Right cardiac atrium (tissue), 5 donors: ENCODE measurements around the gene MEGF11. TPM values are rescaled to one million over a fixed set of nuclear protein-coding genes. Genes with fewer than 3 reads are reported as not detected.
A peak's percentile ranks its signal among the peaks of the same experiment; 100 is the strongest.

Source experiments
- ATAC-seq, 2 donors: fragments of 200-7000 bp; cut with Tn5 transposase; one replicate each; pipeline versions ENCODE4 v1.8.0 to v1.9.1; 2020; ENCODE audit warnings: moderate library complexity in 2 of 2, mild to moderate bottlenecking in 1 of 2
- DNase-seq, 3 donors: peaks; one replicate each; pipeline ENCODE4 v3.0.0-alpha.2; 2020
- H3K27ac ChIP-seq: one replicate; pipeline ENCODE4 v1.5.1; 2013; ENCODE audit warnings: mild to moderate bottlenecking, low read length, control low read depth, moderate library complexity
- H3K27me3 ChIP-seq: one replicate; pipeline ENCODE4 v1.6.1; 2013; ENCODE audit not compliant: control insufficient read depth, insufficient read depth
- H3K4me1 ChIP-seq: one replicate; pipeline ENCODE4 v1.6.1; 2013; ENCODE audit warnings: low read length; ENCODE audit not compliant: control insufficient read depth, insufficient read depth
- H3K4me3 ChIP-seq: one replicate; pipeline ENCODE4 v1.5.1; 2013; ENCODE audit warnings: low read length, control low read depth
- H3K9me3 ChIP-seq: one replicate; pipeline ENCODE4 v1.6.1; 2013; ENCODE audit warnings: low read length; ENCODE audit not compliant: control insufficient read depth
- WGBS: extraction: QIAGEN DNeasy Blood & Tissue Kit; methylation state at CpG from one replicate; pipeline ENCODE4 v1.1.7; 2013; 5-methylcytosine and 5-hydroxymethylcytosine counted together
- intact Hi-C, 4 donors: fragments of 100-400 bp; cut with DNase I; formaldehyde crosslinking; loops; one replicate each; pipeline versions ENCODE4 v1.11.0 to v1.14.0; 2022 to 2023
- polyA plus RNA-seq: library from polyadenylated mRNA; stranded (reverse); fragments of 200-250 nt; gene quantifications from one replicate; pipeline ENCODE4 v1.2.3, GENCODE V29; 2013
- total RNA-seq, 4 donors: library from RNA; stranded (reverse); fragmentation: NEBNext Ultra II Directional; extraction: Animal tissue kit (Norgen Biotek cat#: 25700); gene quantifications; one replicate each; pipeline ENCODE4 v1.2.1, GENCODE V29; 2021
- donor health status: healthy with polysubstance abuse.
- donor health status: DM: no; HTN: yes; CAD: no.
- donor health status: DM: no; HTN: no; CAD: no.
- donor health status: DM: no; HTN: yes; CAD: no; lungs with severe emphysema.
- donor health status: DM: yes; HTN: yes; CAD: no.

The MEGF11 gene
- total and polyA plus RNA-seq, 5 donors = 0.08 to 0.11 (median 0.11) TPM; not detected in 2

DNA sequence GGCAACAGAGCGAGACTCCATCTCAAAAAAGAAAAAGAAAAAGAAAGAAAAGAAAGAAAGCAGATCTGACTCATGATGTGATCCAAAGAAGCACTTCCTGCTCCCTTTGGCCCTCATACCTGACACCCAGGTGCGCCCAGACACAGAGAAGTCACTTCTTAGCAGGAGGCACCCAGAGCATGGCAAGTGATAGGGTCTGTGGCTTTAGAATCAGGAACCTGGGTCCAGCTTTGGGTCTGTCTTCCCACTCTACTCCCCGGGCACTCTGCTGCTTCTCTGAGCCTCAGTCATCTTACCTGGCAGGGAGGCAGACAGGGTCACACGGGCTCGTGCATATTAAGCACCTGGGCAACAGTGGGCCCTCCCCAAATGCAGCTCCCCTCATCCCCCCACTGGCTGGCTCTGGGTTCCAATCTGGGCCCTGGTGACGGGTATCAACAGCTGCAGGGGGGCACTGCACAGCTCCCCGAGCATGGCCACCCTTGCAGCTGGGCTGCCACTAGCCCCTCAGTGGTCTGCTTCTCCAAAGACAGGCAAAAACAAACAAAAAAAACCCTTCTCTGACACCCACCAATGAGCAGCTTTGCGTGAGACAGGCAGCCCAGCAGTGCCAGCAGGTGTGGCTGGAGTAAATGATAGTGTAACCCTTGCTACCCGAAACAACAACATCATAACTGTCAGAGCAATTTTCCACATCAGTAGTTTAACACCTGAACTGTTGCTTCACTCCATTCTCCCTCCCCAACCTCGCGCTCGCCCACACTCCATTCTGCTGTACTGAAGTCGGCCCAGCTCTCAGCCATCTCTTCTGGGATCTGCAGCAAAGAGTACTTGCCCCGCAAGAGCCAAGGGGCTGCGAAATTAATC lies 99.8 kb downstream of the MEGF11 start:
- ATAC-seq (no peak), DNase-seq (no peak)
- H3K4me3 ChIP-seq = no peak overlapping the region
- H3K9me3 ChIP-seq = no peaks in the 10 kb centered on the region
- intact Hi-C loops = no loop called here
- H3K27ac ChIP-seq = no peak overlapping the region
- WGBS = 80% methylated on average over 15 of the region's 15 CpGs
- H3K27me3 ChIP-seq = no peaks in the 10 kb centered on the region
- no peaks in the 10 kb centered on the region for H3K4me1 ChIP-seq

DNA sequence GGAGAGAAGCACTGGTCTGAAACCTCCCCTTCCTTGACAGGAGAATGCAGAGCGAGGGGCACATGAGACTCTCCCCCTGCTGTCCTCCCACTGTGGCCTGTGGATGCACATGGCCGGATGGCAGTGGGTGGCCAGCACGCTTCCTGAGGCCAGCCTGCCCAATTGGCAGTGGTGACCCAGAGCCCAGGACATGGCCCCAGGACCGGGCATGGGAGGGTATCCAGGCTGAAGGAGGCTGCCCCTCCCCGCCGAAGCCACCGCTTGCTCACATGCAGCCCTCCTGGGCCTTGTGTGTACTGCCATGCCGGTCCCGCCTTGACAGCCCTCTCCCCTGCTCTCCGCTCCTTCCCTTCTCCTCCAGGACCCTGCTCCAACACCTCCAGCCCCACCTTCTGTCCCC lies 100.9 kb downstream of the MEGF11 start:
- H3K4me3 ChIP-seq = no peak overlapping the region
- intact Hi-C loops = no loop called here
- DNase-seq (no peak), ATAC-seq (no peak)
- no peaks in the 10 kb centered on the region for H3K9me3 ChIP-seq
- no peak overlapping the region for H3K27ac ChIP-seq
- 89% methylated on average over 10 of the region's 10 CpGs for WGBS
- no peaks in the 10 kb centered on the region for H3K4me1 ChIP-seq
- H3K27me3 ChIP-seq = no peaks in the 10 kb centered on the region

DNA sequence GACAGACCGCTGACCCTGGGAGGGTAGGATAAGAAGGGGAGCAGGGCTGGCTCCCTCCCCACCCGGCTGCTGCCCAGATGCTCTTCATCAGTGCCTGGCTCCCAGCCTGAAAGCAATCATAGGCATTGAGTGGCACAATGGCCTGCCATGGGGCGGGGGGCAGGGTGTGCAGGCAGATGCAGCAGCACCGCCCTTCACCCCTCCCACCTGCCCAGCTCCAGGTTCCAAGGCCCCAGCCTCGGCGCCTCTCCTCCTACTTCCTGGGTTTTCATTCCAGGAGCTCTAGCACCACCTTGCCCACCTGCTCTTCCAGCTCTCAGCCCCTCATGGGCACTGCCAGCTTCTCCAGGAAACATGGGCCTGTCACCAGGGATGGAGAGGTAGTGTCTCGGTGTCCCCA lies 101.7 kb downstream of the MEGF11 start:
- Histone ChIP-seq H3K27me3 (no peaks in the 10 kb centered on the region), H3K4me3 (no peak overlapping the region), H3K4me1 (no peaks in the 10 kb centered on the region), H3K27ac (no peak overlapping the region), H3K9me3 (no peaks in the 10 kb centered on the region)
- ATAC-seq (peak; percentile 28 to 57), DNase-seq (peak in 2 of 3 donors; percentile 64 to 73)
- 43% methylated on average over 7 of the region's 7 CpGs for WGBS
- intact Hi-C loops = no loop called here

DNA sequence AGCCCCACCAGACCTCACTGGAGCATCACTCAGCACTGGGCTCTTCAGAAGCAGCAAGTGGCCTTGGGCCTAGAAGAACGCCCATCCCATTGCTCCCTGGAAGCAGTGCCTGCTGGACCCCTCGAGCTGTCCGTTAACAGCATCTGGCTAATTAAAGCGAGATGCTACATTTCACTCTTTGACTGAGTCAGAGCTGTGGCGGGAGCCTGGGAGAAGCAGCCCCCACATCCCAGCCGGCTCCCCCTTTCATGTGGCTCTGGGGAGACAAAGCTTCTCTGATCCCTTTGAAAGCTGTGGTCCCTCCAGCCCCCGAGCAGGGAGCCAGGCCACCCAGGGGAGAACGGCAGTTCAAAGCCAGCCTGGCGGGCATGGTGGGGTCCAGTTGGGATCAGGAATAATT lies 103.7 kb downstream of the MEGF11 start:
- no peak for ATAC-seq
- DNase-seq = no peak
- Histone ChIP-seq H3K4me1 (no peaks in the 10 kb centered on the region), H3K27me3 (no peaks in the 10 kb centered on the region), H3K9me3 (no peaks in the 10 kb centered on the region), H3K4me3 (no peak overlapping the region), H3K27ac (no peak overlapping the region)
- 80% methylated on average over 9 of the region's 9 CpGs for WGBS
- intact Hi-C loops = no loop called here

DNA sequence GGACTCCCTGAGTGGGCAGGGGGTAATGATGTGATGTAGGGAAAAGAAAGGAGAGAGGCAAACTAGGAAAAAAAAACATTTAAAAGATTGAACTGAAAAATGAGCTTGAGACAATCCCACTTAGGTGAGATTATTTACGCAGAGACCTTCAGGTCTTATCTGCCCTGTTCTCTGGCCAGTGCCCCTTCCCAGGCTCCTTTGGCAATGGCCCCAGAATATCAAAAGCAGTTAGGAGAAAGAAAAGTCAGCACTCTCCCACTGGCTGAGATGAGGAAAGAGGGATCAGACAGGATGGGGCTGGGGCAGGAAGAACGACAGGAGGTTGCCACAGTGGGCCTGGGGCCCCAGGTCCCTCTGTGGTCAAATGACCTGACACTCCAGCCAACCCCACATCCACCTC lies 105.4 kb downstream of the MEGF11 start:
- 36% methylated on average over 2 of the region's 2 CpGs for WGBS
- H3K27me3 ChIP-seq = no peaks in the 10 kb centered on the region
- no peaks in the 10 kb centered on the region for H3K4me1 ChIP-seq
- no peak overlapping the region for H3K27ac ChIP-seq
- intact Hi-C loops = no loop called here
- no peak overlapping the region for H3K4me3 ChIP-seq
- ATAC-seq = no peak
- H3K9me3 ChIP-seq = no peaks in the 10 kb centered on the region
- DNase-seq = no peak

DNA sequence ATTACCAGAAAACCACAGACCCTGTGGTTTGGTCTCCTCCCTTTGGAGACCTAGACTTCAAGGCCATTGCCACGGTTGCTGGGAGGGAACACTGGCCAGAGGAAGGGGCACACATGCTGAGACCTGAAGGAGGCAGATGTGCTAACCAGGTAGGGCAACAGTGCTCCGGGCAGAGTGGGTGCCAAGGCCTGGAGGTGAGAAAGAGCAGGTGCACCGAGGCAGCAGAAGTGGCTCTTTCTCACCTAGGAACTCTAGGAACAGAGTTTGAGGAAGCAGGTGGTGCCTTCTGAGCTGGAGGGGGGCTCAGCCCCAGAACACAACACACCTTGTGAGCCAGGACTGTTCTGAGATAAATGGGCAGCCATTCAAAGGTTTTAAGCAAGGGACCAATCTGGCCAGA lies 106.1 kb downstream of the MEGF11 start:
- ATAC-seq = no peak
- DNase-seq = no peak
- intact Hi-C loops = no loop called here
- no peak overlapping the region for H3K4me3 ChIP-seq
- H3K9me3 ChIP-seq = no peaks in the 10 kb centered on the region
- H3K4me1 ChIP-seq = no peaks in the 10 kb centered on the region
- 83% methylated on average over 3 of the region's 3 CpGs for WGBS
- H3K27ac ChIP-seq = no peak overlapping the region
- no peaks in the 10 kb centered on the region for H3K27me3 ChIP-seq

DNA sequence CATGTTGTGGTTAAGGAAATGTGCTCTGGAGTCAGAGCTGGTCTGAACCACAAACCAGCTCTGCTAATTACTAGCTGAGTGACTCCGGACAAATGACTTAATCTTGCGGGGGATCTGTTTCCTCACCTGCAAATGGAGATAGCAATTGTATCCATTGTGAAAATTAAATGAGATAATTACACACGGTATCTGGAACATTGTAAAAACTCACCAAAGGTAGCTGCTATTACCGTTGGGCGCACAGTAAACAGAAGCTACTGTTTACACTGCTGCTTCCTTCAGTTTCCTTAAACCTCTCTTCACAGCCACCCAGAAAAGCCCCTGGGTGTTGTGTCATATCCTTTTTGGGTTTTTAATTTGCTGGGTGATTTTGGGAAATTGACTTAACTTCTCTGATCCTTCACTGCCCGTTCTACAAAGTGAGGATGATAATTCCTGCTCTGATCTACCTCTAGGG lies 107.8 kb downstream of the MEGF11 start:
- no peak for DNase-seq
- no peak overlapping the region for H3K27ac ChIP-seq
- H3K27me3 ChIP-seq = no peaks in the 10 kb centered on the region
- H3K4me1 ChIP-seq = no peaks in the 10 kb centered on the region
- 62% methylated on average over 6 of the region's 6 CpGs for WGBS
- H3K9me3 ChIP-seq = no peaks in the 10 kb centered on the region
- no peak overlapping the region for H3K4me3 ChIP-seq
- intact Hi-C loops = no loop called here
- no peak for ATAC-seq

DNA sequence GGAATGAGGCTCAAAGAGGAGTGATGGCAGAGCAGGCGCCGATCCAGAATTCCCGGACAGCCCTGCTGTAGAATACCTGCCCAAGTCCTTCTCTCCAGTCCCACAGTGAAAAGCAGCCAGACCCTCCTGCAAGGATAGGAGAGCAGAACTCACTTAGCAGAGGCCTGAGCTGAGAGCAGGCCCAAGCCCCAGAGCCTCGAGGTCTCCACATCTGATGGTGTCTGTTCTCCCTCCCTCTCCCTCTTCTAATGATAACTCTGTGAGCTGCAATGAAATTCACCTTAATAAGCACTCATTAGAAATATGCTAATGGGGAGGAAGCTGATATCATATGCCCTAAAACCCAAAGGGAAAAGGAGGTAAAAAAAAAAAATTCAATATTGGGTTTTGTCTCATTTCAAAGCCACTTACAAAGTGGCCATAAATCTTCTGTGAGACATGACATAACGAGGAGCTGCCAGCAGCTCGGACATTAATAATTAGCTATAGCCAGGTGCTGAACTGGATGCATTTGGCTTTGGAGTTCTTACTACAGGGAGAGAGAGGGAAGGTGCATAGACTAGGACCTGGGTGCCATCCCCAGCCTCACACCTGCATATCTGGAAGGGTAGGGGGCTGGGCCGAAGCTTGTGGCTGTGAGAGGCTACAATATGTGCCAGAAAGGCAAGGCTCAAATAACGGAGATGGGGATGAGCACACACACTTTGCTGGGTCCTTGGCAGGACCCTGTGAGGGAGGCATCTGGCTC lies 108.4 kb downstream of the MEGF11 start:
- Histone ChIP-seq H3K4me3 (no peak overlapping the region), H3K9me3 (no peaks in the 10 kb centered on the region), H3K27me3 (no peaks in the 10 kb centered on the region), H3K27ac (no peak overlapping the region), H3K4me1 (no peaks in the 10 kb centered on the region)
- ATAC-seq = no peak
- intact Hi-C loops = no loop called here
- 76% methylated on average over 8 of the region's 8 CpGs for whole genome bisulfite sequencing
- no peak for DNase-seq

DNA sequence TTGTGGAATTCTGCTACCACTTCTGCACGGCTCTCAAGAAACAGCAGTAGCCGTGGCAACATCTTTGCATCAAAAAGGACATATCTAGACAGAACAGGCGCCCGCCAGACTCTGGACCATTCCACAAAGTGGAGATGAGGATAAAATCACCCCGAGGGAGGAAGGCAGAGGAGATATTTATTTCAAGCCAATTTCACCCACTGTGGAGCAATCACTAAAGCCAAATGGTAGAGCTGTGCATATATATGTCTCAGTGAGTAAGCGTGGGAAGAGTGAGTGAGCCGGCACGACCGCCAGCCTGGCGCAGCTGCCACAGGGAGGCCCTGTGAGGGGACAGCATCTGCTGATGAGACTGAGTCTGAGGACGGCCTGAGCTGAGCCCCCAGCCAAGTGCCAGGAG lies 111.3 kb downstream of the MEGF11 start:
- Histone ChIP-seq H3K9me3 (no peaks in the 10 kb centered on the region), H3K4me3 (no peak overlapping the region), H3K27me3 (no peaks in the 10 kb centered on the region), H3K27ac (no peak overlapping the region), H3K4me1 (peaks cover 2% of the 10 kb centered on the region)
- no peak for DNase-seq
- ATAC-seq = no peak
- intact Hi-C loops = no loop called here
- whole genome bisulfite sequencing = 85% methylated on average over 11 of the region's 11 CpGs

DNA sequence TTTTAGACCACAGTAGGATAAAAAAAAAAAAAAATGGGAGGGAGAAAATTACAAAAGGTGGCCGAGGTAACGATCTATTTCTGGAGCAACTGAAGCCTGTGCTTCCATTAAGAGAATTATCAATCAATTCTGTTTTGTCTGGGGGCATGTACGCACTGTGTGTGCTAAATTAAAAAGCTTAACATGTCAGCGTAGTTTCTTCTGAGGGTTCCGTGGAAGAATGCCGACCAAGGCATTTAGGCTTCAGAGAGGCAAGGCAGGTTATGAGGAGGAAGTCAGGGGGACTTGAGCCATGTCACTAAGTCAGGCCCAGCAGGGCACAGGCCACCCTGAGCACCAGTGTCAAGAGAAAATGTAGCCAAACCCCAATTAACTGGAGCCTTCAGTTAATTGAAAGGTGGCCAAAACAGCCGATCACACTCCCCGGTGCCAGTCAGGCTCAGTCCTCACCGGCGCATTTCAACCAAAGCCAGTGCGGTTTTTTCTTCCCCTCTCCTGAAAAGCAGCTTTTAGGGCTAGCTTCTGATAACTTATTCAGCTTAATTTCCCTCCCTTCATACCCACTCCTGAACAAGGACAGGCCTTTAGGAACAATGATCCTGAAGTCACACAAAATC lies 113.9 kb downstream of the MEGF11 start:
- Histone ChIP-seq H3K27ac (no peak overlapping the region), H3K9me3 (no peaks in the 10 kb centered on the region), H3K4me3 (no peak overlapping the region), H3K4me1 (peaks cover 2% of the 10 kb centered on the region), H3K27me3 (no peaks in the 10 kb centered on the region)
- DNase-seq = no peak
- intact Hi-C loops = no loop called here
- WGBS = 81% methylated on average over 11 of the region's 11 CpGs
- no peak for ATAC-seq
